ENCODE data around the gene PLCB1.

GRCh38 chr20:8571611-8572010 is 439.5 kb downstream of the PLCB1 start:
- TF ChIP-seq POLR2A (IDR thresholded peaks at IDR 0.05; ENCODE audit: low read length): no peak
- no peak for TF ChIP-seq GATA1 (IDR thresholded peaks at IDR 0.05; ENCODE audit: low read depth, low read length)
